Measurements from ENCODE around the gene SESN2. TPM values are rescaled to one million over a fixed set of nuclear protein-coding genes. Genes with fewer than 3 reads are reported as not detected.
A peak's percentile ranks its signal among the peaks of the same experiment; 100 is the strongest.
"Not testable (repeated sequence)": the region's sequence is repeated elsewhere in the genome, so short reads cannot be mapped to it uniquely, and the experiment has no call there.

The SESN2 gene
- total RNA-seq, 6 experiments from 2014 or later: 15.5 to 22.0 (median 17.4) TPM

GRCh38 chr1:28326515-28326914 is 67.2 kb downstream of the SESN2 start:
- Mint-ChIP-seq H3K4me3 (no peak overlapping the region), H3K27ac (no peak overlapping the region)
- TF ChIP-seq CTCF (IDR thresholded peaks at IDR 0.05): no peak

GRCh38 chr1:28326984-28327383 is 67.7 kb downstream of the SESN2 start:
- no peak for DNase-seq
- no peak overlapping the region for H3K4me3 Mint-ChIP-seq
- TF ChIP-seq CTCF (IDR thresholded peaks at IDR 0.05): no peak
- peaks cover 20% of the 10 kb centered on the region for H3K4me1 Mint-ChIP-seq (ENCODE audit: low read depth)
- peaks cover 11% of the 10 kb centered on the region for H3K27me3 Mint-ChIP-seq (ENCODE audit: insufficient read depth)
- H3K27ac Mint-ChIP-seq: no peak overlapping the region
- H3K9me3 Mint-ChIP-seq: peaks cover 6% of the 10 kb centered on the region
- H3K36me3 Mint-ChIP-seq (ENCODE audit: low read depth): peaks cover 13% of the 10 kb centered on the region

More at GRCh38 chr1:28326515-28326914, 67.2 kb downstream of the SESN2 start:
- H3K4me1 Mint-ChIP-seq (ENCODE audit: low read depth): peaks cover 20% of the 10 kb centered on the region
- H3K36me3 Mint-ChIP-seq (ENCODE audit: low read depth): peaks cover 13% of the 10 kb centered on the region
- peaks cover 11% of the 10 kb centered on the region for H3K27me3 Mint-ChIP-seq (ENCODE audit: insufficient read depth)
- no peak for DNase-seq
- peaks cover 6% of the 10 kb centered on the region for H3K9me3 Mint-ChIP-seq

- H3K9me3 Mint-ChIP-seq: not testable (repeated sequence)
- H3K4me1 Mint-ChIP-seq (ENCODE audit: low read depth): peaks cover 20% of the 10 kb centered on the region
Observed at GRCh38 chr1:28327431-28327830, 68.1 kb downstream of the SESN2 start.

GRCh38 chr1:28328228-28328648 is 68.9 kb downstream of the SESN2 start:
- Mint-ChIP-seq H3K27me3 (ENCODE audit: insufficient read depth) (peaks cover 7% of the 10 kb centered on the region), H3K4me1 (ENCODE audit: low read depth) (peaks cover 20% of the 10 kb centered on the region), H3K4me3 (peak overlapping the region; percentile 96), H3K36me3 (ENCODE audit: low read depth) (peaks cover 24% of the 10 kb centered on the region), H3K9me3 (peaks cover 6% of the 10 kb centered on the region), H3K27ac (peak overlapping the region; percentile 97)
- no peak for DNase-seq
- no peak for TF ChIP-seq CTCF (IDR thresholded peaks at IDR 0.05)

More at GRCh38 chr1:28327431-28327830, 68.1 kb downstream of the SESN2 start:
- H3K4me3 Mint-ChIP-seq: peak overlapping the region; percentile 96; the same call in 1 of the 2 replicates
- H3K36me3 Mint-ChIP-seq (ENCODE audit: low read depth): peaks cover 16% of the 10 kb centered on the region
- DNase-seq, H3K27ac Mint-ChIP-seq: not testable (repeated sequence)
- peaks cover 11% of the 10 kb centered on the region for H3K27me3 Mint-ChIP-seq (ENCODE audit: insufficient read depth)

- Mint-ChIP-seq H3K4me3 (peak overlapping the region; percentile 96), H3K4me1 (ENCODE audit: low read depth) (peaks cover 20% of the 10 kb centered on the region), H3K27ac (peak overlapping the region; percentile 97), H3K9me3 (peaks cover 6% of the 10 kb centered on the region), H3K36me3 (ENCODE audit: low read depth) (peaks cover 29% of the 10 kb centered on the region), H3K27me3 (ENCODE audit: insufficient read depth) (peaks cover 7% of the 10 kb centered on the region)
- peak; percentile 25 for DNase-seq
- TF ChIP-seq CTCF (IDR thresholded peaks at IDR 0.05): peak; percentile 42; the same call in 1 of the 2 replicates
Observed at GRCh38 chr1:28329395-28330153, 70.3 kb downstream of the SESN2 start.

Other genes with a start within 250 kb of the SESN2 start
- gene EYA3, start 170.9 kb upstream of the SESN2 start, total RNA-seq (2021; fragmentation: NEBNext Ultra II Directional; extraction: Animal tissue kit (Norgen Biotek cat#: 25700)): 10 to 100 TPM; 24.2 to 31.3 (median 27.8) TPM
- gene PTAFR, start 82.8 kb upstream of the SESN2 start, total RNA-seq (2021; fragmentation: NEBNext Ultra II Directional; extraction: Animal tissue kit (Norgen Biotek cat#: 25700)): under 1 TPM; 0.26 to 0.57 (median 0.43) TPM
- gene DNAJC8, start 26.5 kb upstream of the SESN2 start, total RNA-seq (2021; fragmentation: NEBNext Ultra II Directional; extraction: Animal tissue kit (Norgen Biotek cat#: 25700)): 100 to 1,000 TPM; 101 to 112 (median 105) TPM
- 100 to 1,000 TPM; 153 to 231 (median 216) TPM for gene ATP5IF1, start 23.4 kb upstream of the SESN2 start, total RNA-seq (2021; fragmentation: NEBNext Ultra II Directional; extraction: Animal tissue kit (Norgen Biotek cat#: 25700))
- gene MED18, start 69.5 kb downstream of the SESN2 start, total RNA-seq (2021; fragmentation: NEBNext Ultra II Directional; extraction: Animal tissue kit (Norgen Biotek cat#: 25700)): 10 to 100 TPM; 13.9 to 18.4 (median 15.8) TPM
- gene PHACTR4, start 110.2 kb downstream of the SESN2 start, total RNA-seq (2021; fragmentation: NEBNext Ultra II Directional; extraction: Animal tissue kit (Norgen Biotek cat#: 25700)): 10 to 100 TPM; 19.9 to 24.4 (median 23.8) TPM
- gene RCC1, start 246.5 kb downstream of the SESN2 start, total RNA-seq (2021; fragmentation: NEBNext Ultra II Directional; extraction: Animal tissue kit (Norgen Biotek cat#: 25700)): 10 to 100 TPM; 30.9 to 45.4 (median 38.4) TPM

Data from HFFc6 (cell line).